ENCODE measurements around the gene PCDH8.

GRCh38 chr13:52832313-52832712 lies 16.1 kb downstream of the PCDH8 start:
- TF ChIP-seq CTCF (IDR thresholded peaks at IDR 0.05; ENCODE audit: low read length) = no peak
- TF ChIP-seq EZH2 (IDR thresholded peaks at IDR 0.05; ENCODE audit: borderline replicate concordance, low read length) = no peak

All from OCI-LY1 (cell line).